ENCODE results near the gene CDH23.
"Not testable (repeated sequence)": the region's sequence is repeated elsewhere in the genome, so short reads cannot be mapped to it uniquely, and the experiment has no call there.

The CDH23 gene

DNA sequence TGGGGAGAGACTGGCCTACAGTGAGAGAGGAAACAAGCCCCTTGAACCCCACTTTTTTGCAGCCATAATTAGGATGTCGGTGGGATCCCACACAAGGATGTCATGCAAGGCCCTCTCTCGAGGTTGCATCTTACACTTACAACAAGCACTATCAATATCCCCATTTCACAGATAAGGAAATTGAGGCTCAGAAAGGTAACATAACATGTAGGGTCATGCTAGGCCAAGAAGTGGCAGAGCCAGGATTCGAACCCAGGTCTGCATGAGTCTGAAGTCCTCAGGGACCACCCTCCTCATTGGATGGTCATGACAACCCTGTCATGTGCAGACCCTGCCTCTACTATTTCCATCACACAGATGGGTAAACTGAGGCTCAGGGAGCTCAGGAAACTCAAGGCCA is 199.4 kb downstream of the CDH23 start:
- Histone ChIP-seq H3K4me3 (ENCODE audit: severe bottlenecking) (no peak overlapping the region), H3K27ac (ENCODE audit: poor library complexity, severe bottlenecking) (no peak overlapping the region), H3K27me3 (ENCODE audit: insufficient read depth, poor library complexity, severe bottlenecking) (no peaks in the 10 kb centered on the region), H3K36me3 (ENCODE audit: low read depth) (no peaks in the 10 kb centered on the region), H3K4me1 (ENCODE audit: insufficient read depth, poor library complexity, severe bottlenecking) (no peaks in the 10 kb centered on the region), H3K9me3 (ENCODE audit: severe bottlenecking) (no peaks in the 10 kb centered on the region)
- DNase-seq (ENCODE audit: low spot score) (no peak), ATAC-seq (ENCODE audit: low read depth) (no peak)
- TF ChIP-seq, protein P1, sequence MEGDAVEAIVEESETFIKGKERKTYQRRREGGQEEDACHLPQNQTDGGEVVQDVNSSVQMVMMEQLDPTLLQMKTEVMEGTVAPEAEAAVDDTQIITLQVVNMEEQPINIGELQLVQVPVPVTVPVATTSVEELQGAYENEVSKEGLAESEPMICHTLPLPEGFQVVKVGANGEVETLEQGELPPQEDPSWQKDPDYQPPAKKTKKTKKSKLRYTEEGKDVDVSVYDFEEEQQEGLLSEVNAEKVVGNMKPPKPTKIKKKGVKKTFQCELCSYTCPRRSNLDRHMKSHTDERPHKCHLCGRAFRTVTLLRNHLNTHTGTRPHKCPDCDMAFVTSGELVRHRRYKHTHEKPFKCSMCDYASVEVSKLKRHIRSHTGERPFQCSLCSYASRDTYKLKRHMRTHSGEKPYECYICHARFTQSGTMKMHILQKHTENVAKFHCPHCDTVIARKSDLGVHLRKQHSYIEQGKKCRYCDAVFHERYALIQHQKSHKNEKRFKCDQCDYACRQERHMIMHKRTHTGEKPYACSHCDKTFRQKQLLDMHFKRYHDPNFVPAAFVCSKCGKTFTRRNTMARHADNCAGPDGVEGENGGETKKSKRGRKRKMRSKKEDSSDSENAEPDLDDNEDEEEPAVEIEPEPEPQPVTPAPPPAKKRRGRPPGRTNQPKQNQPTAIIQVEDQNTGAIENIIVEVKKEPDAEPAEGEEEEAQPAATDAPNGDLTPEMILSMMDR (IDR thresholded peaks at IDR 0.05; ENCODE audit: poor library complexity, severe bottlenecking), result no peak

DNA sequence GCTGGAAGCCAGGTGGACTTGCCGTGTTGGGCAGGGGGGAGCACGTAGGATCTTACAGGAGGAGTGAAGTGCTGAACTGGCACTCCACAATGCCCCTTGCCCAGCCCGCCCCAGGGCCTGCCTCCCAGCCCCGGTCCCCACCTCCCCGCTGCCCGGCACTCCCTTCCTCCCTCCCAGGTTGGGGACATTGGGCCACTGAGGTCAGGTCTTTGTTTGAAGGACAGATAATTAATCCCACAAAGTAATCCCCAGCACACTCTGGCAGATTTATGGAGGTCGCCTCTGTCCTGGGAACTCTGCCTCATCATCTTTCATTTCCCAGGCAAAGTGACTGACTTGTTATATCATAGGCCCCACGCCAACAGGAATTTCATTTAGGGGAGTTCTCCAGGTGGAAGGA is 200.0 kb downstream of the CDH23 start:
- TF ChIP-seq, protein P1 (IDR thresholded peaks at IDR 0.05; ENCODE audit: poor library complexity, severe bottlenecking), result no peak
- DNase-seq (ENCODE audit: low spot score), result no peak

DNA sequence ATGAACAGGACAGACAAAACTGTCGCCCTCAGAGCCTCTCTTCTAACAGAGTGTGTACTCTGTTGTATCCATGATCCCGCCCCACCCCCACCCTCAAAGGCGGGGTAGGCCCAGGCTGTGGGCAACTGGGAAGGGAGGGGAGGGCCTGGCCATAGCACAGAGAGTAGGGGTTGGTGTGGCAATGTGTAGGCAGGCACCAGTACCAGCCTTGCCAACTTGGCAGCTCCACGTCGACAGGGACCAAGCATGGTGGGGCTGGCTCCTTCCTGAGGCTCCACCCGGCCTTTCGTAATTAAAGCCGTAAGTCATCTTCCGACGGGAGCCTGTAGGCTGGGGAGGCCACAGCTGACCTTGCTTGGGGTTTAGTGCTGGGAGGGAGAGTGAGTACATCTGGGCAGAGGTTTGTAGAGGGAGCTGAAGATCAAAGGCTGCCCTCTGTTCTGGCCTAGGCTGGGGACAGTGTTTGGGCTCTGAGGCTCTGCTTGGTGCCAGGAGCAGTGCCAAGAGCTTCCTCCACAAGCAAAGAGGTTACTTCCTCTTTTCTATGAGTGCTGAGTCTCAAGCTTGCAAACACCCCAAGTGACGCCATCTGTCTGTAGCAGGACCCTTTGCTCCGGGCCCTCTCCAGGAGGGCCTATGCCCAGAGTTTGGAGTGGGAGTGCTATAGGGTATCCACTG is 201.2 kb downstream of the CDH23 start:
- Histone ChIP-seq H3K36me3 (ENCODE audit: low read depth) (no peaks in the 10 kb centered on the region), H3K9me3 (ENCODE audit: severe bottlenecking) (no peaks in the 10 kb centered on the region), H3K27ac (ENCODE audit: poor library complexity, severe bottlenecking) (no peak overlapping the region), H3K4me3 (ENCODE audit: severe bottlenecking) (no peak overlapping the region), H3K4me1 (ENCODE audit: insufficient read depth, poor library complexity, severe bottlenecking) (no peaks in the 10 kb centered on the region), H3K27me3 (ENCODE audit: insufficient read depth, poor library complexity, severe bottlenecking) (no peaks in the 10 kb centered on the region)
- TF ChIP-seq, protein P1 (IDR thresholded peaks at IDR 0.05; ENCODE audit: poor library complexity, severe bottlenecking), result no peak
- DNase-seq (ENCODE audit: low spot score) (no peak), ATAC-seq (ENCODE audit: low read depth) (no peak)

More for the DNA sequence above, 200.0 kb downstream of the CDH23 start:
- H3K36me3 ChIP-seq (ENCODE audit: low read depth), result no peaks in the 10 kb centered on the region
- no peak overlapping the region for H3K4me3 ChIP-seq (ENCODE audit: severe bottlenecking)
- H3K4me1 ChIP-seq (ENCODE audit: insufficient read depth, poor library complexity, severe bottlenecking), result no peaks in the 10 kb centered on the region
- ATAC-seq (ENCODE audit: low read depth), result no peak
- H3K9me3 ChIP-seq (ENCODE audit: severe bottlenecking), result no peaks in the 10 kb centered on the region
- no peak overlapping the region for H3K27ac ChIP-seq (ENCODE audit: poor library complexity, severe bottlenecking)
- H3K27me3 ChIP-seq (ENCODE audit: insufficient read depth, poor library complexity, severe bottlenecking), result no peaks in the 10 kb centered on the region

DNA sequence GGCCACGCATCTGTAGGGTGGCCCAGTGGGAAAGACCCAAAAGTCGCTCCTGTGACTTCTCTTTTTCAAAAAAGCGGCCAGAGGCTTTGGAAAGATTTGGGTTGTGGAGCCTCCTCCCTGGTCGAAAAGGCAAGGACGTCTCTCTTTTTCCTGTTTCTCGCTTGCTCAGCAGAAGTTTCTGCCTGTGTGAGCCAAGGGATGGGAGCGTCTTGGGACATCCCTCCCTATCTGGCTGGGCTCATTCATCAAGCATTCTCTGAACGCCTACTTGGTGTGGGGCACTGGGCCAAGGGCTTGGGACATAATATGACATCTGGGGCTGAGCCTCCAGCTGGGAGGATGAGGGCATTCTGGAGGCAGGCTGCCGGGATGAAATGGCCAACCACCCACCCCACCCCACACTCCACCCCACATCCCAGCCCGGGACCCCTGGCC is 201.9 kb downstream of the CDH23 start:
- Histone ChIP-seq H3K9me3 (ENCODE audit: severe bottlenecking) (no peaks in the 10 kb centered on the region), H3K4me1 (ENCODE audit: insufficient read depth, poor library complexity, severe bottlenecking) (no peaks in the 10 kb centered on the region), H3K27ac (ENCODE audit: poor library complexity, severe bottlenecking) (no peak overlapping the region), H3K36me3 (ENCODE audit: low read depth) (no peaks in the 10 kb centered on the region), H3K4me3 (ENCODE audit: severe bottlenecking) (no peak overlapping the region), H3K27me3 (ENCODE audit: insufficient read depth, poor library complexity, severe bottlenecking) (no peaks in the 10 kb centered on the region)
- DNase-seq (ENCODE audit: low spot score) (no peak), ATAC-seq (ENCODE audit: low read depth) (no peak)
- TF ChIP-seq, protein P1 (IDR thresholded peaks at IDR 0.05; ENCODE audit: poor library complexity, severe bottlenecking), result no peak

DNA sequence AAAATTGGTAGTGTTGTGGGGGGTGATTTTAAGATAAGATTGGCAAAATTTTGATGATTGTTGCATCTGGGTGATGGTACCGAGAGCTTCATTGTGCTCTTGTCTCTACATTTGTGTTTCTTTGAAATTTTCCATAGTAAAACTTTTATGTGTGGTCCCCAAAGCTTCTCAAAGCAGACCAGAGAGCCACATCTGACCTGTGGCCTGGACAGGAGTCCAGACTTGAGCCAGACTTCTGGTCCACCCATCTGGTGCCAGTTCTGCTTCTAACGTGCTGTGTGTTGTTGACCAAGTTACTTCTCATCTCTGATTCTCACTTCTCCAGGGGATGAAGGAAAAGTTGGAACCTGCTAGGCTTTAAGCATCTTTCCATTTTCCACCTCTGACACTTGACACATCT is 202.8 kb downstream of the CDH23 start:
- TF ChIP-seq, protein P1 (IDR thresholded peaks at IDR 0.05; ENCODE audit: poor library complexity, severe bottlenecking), result no peak
- Histone ChIP-seq H3K4me1 (ENCODE audit: insufficient read depth, poor library complexity, severe bottlenecking) (no peaks in the 10 kb centered on the region), H3K27me3 (ENCODE audit: insufficient read depth, poor library complexity, severe bottlenecking) (no peaks in the 10 kb centered on the region), H3K9me3 (ENCODE audit: severe bottlenecking) (no peaks in the 10 kb centered on the region), H3K4me3 (ENCODE audit: severe bottlenecking) (no peak overlapping the region), H3K27ac (ENCODE audit: poor library complexity, severe bottlenecking) (no peak overlapping the region), H3K36me3 (ENCODE audit: low read depth) (no peaks in the 10 kb centered on the region)
- no peak for ATAC-seq (ENCODE audit: low read depth)
- no peak for DNase-seq (ENCODE audit: low spot score)

DNA sequence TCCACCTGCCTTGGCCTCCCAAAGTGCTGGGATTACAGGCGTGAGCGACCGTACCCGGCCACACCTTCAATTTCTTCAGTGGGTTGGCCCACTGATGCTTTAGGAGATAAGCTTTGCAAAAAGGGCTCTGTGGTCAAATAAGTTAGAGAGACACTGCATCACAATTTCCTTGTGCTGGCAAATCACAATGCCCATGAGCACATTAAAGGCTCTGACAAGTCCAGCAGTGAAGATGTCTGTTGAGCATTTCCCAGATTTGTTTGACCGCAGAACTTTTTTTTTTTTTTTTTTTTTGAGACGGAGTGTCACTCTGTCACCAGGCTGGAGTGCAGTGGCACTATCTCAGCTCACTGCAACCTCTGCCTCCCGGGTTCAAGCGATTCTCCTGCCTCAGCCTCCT is 203.5 kb downstream of the CDH23 start:
- H3K4me1 ChIP-seq (ENCODE audit: insufficient read depth, poor library complexity, severe bottlenecking); H3K36me3 ChIP-seq (ENCODE audit: low read depth); ATAC-seq (ENCODE audit: low read depth): not testable (repeated sequence)

More for the DNA sequence above, 203.5 kb downstream of the CDH23 start:
- H3K9me3 ChIP-seq (ENCODE audit: severe bottlenecking); H3K27me3 ChIP-seq (ENCODE audit: insufficient read depth, poor library complexity, severe bottlenecking); DNase-seq (ENCODE audit: low spot score); H3K27ac ChIP-seq (ENCODE audit: poor library complexity, severe bottlenecking); H3K4me3 ChIP-seq (ENCODE audit: severe bottlenecking): not testable (repeated sequence)
